GM10847 (cell line): Measurements from ENCODE around the gene C19orf33.

Source experiments
- POLR2A ChIP-seq: IDR thresholded peaks from 2 replicates; pipeline ENCODE4 v1.6.1; 2011; ENCODE audit not compliant: insufficient read length; ENCODE audit errors: extremely low read depth

C19orf33 gene

DNA sequence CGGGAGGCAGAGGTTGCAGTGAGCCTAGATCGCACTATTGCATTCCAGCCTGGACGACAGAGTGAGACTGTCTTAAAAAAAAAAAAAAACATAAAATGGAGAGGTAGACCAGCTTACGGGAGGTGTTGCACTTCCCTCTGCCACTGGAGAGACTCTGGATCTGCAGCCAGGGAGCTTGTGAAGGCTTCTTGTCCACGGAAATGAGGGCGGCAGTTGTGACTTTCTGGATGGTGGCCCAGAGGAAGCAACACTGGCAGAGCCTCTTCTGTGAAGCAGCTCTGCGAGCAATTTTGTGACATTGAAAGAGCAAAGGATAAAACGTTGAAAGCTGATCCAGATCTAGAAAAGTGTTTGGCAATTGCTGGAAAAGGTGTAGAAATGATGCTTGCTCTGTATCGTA, 29.3 kb upstream of the C19orf33 start:
- no peak for TF ChIP-seq POLR2A

DNA sequence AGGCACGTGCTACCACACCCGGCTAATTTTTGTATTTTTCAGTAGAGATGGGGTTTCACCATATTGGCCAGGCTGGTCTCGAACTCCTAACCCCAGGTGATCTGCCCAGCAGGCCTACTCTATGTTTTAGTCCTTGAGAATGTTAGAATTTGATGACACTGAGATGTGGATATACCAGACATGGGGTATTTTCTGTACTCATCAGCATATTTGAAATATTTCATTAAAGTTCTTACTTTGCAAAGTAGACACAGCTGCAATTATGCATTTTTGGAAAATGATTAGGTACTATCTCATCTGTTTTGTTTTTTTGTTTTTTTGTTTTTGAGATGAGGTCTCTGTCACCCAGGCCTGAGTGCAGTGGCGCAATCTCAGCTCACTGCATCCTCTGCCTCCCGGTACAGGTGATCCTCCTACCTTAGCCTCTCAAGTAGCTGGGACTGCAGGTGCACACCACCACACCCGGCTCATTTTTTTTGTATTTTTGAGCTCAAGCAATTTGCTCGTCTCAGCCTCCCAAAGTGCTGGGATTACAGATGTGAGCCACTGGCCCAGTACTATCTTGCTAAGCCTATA, 27.0 kb upstream of the C19orf33 start:
- TF ChIP-seq POLR2A: no peak

DNA sequence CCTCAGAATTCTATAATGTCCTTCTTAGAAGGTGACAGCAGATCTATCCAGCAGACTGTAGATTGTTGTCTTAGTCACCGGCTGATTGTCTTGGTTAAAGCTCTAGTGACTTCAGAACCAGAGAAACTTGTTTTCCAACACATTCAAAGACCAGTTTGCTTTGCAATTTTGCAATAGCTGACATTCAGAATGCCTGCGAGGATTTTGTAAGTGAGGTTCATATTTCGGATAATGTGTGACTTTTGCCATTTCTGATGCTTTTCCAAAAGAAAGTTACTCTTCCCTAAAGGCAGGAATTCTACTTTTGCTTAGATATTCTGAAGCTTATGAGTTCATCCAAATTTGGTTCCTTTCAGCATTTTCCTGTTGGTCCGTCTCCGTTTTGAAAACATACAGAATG, 26.5 kb upstream of the C19orf33 start:
- TF ChIP-seq POLR2A: no peak

DNA sequence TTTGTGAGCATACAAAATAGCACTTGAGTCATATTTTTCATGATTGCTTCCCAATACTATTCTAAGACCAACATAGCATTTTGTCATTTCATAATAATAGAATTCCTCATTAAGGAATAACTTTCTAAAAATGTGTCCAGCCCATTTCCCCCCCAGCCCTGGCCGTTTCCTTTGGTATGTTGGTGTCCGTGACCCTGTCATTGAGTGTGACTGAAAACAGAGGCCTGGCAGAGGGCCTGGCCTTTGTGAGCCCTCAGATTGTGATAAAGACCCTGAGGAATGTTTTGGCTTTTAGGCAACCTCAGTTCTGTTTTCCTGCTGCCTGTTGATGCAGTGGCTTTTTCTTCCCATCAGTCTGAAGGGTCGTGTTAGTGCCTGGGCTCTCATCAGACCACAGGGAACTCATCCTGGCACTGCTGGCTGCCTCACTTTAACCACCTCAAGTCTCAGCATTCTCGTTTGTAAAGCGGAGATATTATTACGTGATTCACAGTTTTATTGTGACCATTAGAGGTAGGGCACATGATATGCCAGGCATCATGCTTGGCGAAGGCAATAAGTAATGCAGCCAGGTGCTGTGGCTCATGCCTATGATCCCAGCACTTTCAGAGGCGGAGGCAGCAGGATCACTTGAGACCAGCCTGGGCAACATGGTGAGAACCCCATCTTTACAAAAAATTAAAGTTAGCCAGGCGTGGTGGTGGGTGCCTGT, 25.9 kb upstream of the C19orf33 start:
- TF ChIP-seq POLR2A: no peak

DNA sequence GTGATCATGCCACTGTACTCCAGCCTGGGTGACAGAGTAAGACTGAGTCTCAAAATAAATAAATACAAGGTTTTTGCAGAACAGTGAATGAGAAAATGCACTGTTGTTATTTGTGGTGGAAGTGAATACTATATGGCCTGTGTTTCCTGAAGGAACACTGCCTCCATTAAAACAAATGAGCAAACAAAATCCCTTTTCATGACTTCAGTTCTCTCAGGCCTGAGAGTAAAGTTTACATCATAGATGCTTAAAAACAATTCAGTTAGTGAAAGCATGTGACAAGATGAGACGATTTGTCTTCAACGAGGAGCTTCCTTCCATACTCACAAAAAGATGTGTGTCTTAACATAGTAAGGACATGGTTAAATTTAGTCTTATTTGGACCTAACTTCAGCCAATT, 25.3 kb upstream of the C19orf33 start:
- TF ChIP-seq POLR2A: no peak

DNA sequence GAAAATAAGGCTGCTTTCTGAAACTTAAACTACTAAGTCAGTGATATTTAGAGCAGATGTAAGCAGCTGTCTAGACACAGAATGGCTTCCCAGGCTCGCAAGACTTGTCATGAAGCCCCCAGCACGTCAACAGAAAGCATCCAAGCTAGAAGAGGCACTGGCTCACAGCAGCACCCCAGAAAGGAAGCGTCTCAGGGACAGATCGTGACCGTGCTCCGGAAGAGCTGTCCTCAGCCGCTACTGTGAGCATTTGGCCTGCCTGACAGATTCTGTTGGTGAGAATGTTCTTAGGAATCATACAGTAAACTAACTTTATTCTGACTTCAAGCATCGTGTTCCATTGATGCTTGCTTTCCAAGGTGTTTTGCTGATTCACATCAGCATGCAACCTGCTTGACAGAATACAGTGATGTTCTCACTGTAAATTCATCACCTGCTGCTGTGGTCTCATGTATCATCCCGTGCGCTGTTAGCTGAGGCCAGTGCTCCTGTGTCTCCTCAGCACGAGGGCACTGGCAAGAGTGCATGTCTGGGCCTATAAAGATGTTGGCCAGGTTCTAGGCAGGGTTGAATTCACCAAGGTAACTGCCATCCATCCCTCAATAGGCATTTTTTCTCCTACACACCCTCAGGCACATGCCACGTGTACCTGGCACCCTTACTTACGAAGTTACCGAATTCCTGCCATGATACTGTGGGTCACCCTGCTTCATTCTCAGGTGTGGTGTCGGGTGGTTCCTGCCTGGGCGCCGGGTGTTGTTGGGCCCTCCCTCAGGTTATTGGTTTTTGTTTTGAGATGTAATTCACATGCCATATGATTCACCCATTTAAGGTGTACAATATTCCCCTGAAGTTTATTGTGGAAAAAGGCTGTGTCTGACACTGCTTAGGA, 23.8 kb upstream of the C19orf33 start:
- TF ChIP-seq POLR2A: no peak

DNA sequence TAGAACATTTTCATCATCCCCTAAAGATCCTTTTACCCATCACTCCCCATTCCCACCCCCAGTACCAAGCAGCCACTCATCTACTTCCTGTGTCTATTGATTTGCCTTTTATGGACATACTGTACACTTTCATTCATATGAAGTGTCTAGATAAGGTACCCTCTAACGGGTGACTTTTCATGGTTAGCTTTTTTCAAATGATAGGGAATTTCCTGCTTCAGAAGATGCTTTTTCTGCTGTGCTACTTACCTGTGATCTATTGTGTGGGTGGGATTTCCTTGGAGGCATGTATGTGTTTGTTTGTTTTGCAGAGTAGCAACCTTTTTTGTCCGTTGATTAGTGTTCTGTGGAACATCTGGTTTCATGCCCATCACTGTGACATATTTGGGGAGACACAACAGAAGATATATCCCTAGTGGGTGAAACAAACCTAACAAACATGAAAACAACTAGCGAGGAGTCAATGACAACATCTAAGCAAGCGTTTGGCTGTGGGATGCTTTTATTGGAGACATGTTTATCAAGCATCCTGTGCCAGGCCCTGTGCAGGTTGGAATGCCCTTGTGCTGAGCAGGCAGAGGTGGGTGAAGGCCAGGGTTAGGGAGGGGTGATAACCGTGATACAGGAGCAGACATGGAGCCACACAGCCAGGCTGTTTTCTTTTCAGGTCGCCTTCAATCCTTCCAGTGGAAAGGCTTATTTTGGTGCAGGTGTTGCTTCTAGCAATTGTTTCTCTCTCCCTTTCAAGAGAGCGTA, 22.1 kb upstream of the C19orf33 start:
- no peak for TF ChIP-seq POLR2A

DNA sequence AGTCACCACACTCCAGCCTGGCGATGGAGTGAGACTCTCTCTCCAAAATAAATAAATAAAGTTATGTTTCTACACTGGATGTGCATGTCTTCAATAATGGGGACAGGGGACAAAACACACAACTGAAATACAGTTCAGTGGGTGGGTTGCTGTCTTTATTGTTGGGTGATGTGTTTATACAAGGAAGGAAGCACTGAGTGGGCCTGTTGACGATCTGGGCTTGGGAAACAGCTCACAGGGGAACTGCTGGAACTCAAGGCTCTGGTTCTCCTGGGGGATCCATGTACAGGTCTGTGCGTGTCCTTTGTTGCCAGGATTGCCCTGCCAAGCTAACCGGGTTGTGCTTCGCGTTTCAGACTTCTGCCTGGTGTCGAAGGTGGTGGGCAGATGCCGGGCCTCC, 20.8 kb upstream of the C19orf33 start:
- no peak for TF ChIP-seq POLR2A

DNA sequence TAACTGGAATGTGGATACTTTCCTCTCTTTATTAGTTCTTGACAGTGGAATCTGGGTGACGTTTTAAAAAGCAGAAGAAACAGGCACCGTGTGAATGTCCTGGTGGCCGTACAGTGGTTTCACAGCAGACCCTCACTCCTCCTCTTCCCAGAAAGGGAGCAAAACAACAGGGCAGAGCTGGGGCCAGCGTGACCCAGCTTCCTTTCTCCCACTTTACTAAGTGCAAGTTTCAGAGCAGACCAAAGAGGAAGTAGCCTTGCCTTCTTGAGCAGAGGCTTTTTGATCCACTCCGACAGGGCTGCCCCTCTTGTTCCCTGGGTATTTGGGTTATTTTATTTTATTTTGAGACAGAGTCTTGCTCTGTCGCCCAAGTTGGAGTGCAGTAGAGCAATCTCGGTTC, 19.6 kb upstream of the C19orf33 start:
- TF ChIP-seq POLR2A: no peak

DNA sequence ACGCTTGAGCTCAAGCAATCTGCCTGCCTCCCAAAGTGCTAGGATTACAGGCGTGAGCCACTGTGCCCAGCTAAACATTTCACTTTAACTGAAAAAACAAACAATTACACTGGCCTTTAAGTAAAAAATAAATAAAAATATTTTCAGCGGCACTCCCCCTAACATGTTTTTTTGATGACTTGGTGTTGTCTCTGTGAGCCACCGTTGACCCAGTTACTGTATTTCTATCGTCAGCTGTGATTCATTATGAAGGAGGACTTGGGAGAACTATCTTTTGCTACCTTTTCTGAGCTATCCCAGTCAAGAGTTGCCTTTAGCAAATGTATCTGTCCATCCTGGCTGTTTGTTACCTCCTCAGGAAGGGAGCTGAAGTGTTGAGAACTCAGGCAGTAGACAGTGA, 18.5 kb upstream of the C19orf33 start:
- TF ChIP-seq POLR2A: no peak

DNA sequence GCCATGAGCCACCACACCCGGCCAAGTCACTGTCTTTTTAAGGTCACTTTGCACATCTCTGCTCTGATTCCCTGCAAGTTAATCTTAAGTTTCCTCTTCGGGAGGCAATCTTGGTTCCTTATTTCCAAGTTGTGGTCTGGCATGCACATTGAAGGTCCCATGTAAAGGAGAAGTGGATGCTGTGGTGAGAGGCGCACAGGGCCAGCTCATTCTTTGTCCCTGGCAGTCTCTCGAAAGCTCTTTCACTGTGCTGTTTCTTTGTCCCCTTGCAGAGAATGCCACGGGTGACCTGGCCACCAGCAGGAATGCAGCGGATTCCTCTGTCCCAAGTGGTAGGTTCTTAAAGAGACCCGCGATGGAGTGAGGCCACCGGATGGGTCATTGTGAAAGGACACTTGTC, 16.4 kb upstream of the C19orf33 start:
- no peak for TF ChIP-seq POLR2A

DNA sequence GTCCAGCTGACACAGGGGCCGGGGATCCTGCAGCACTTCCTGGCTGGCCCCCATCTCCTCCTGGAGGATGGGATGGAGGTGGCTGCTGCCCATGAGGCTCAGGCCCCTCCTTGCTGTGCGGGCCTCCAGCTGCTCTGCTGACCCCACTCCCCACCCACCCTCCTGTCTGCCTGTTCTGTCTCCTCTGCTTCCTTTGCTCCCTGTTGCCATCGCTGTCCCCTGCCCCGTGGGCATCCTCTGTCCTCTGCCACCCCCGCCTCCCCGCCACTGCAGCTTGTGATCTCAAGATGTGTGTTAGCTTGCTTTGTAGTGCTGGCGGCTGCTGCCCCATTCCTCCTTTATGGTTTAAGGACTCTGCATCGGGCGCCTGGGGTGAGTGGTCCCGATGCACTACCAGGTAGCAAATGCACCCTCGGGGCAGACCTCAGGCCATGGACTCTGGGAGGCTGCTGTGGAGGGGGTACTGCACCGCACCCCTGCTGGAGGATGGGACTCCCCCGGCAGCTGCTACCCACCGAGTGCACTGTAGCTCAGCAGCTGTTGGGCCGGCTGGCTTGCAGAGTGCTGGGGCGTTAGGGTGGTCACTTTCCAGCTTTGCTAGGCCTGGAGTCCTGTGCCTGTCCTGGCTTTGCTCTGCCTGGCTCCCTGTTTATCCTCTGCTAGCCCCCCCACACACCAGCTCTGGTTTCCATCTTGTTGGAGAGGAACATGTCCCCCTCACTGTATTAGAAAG, 15.8 kb upstream of the C19orf33 start:
- TF ChIP-seq POLR2A: no peak

DNA sequence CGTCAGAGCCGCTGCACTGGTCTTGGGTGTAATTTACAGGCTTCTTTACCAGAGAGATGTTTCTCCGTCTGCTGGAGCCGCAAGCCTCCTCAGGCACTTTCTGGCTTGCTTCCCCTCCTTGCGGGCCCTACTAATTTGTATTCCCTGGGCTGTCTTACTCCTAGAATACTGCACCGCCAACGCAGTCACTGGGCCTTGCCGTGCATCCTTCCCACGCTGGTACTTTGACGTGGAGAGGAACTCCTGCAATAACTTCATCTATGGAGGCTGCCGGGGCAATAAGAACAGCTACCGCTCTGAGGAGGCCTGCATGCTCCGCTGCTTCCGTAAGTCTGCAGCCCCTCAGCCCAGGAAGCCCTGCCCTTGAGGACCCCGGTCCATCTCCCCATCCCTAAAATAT, 14.1 kb upstream of the C19orf33 start:
- no peak for TF ChIP-seq POLR2A

DNA sequence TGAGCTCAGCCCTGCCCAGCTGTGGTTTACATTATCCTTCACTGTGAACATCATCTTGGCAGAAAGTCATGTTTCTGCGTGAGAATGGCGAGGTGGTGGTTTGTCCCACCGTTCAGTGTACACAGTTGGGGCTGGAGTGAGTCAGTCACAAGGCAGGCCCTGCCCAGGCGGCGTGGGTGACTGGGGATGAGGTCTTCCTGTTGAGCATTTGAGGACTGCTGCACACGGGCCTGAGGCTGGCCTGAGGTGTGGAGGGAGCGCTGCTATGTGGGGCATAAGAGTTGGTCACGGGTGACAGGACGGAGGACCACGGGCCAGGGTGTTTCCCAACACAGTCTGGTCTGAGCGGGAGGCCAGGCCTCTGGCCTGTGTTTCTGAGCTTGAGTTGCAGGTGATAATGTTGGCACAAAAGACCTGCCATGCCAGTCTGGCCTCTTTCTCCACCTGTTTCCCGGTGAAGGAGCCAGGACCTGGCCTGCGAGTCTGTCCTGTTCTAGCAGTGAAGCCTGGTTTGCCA, 13.4 kb upstream of the C19orf33 start:
- no peak for TF ChIP-seq POLR2A

DNA sequence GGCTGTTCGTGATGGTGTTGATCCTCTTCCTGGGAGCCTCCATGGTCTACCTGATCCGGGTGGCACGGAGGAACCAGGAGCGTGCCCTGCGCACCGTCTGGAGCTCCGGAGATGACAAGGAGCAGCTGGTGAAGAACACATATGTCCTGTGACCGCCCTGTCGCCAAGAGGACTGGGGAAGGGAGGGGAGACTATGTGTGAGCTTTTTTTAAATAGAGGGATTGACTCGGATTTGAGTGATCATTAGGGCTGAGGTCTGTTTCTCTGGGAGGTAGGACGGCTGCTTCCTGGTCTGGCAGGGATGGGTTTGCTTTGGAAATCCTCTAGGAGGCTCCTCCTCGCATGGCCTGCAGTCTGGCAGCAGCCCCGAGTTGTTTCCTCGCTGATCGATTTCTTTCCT, 12.2 kb upstream of the C19orf33 start:
- TF ChIP-seq POLR2A: no peak
